ENCODE measurements around the gene DHX30. TPM values are rescaled to one million over a fixed set of nuclear protein-coding genes. Genes with fewer than 3 reads are reported as not detected.
"Not testable (repeated sequence)": the region's sequence is repeated elsewhere in the genome, so short reads cannot be mapped to it uniquely, and the experiment has no call there.

DHX30 gene, protein sequence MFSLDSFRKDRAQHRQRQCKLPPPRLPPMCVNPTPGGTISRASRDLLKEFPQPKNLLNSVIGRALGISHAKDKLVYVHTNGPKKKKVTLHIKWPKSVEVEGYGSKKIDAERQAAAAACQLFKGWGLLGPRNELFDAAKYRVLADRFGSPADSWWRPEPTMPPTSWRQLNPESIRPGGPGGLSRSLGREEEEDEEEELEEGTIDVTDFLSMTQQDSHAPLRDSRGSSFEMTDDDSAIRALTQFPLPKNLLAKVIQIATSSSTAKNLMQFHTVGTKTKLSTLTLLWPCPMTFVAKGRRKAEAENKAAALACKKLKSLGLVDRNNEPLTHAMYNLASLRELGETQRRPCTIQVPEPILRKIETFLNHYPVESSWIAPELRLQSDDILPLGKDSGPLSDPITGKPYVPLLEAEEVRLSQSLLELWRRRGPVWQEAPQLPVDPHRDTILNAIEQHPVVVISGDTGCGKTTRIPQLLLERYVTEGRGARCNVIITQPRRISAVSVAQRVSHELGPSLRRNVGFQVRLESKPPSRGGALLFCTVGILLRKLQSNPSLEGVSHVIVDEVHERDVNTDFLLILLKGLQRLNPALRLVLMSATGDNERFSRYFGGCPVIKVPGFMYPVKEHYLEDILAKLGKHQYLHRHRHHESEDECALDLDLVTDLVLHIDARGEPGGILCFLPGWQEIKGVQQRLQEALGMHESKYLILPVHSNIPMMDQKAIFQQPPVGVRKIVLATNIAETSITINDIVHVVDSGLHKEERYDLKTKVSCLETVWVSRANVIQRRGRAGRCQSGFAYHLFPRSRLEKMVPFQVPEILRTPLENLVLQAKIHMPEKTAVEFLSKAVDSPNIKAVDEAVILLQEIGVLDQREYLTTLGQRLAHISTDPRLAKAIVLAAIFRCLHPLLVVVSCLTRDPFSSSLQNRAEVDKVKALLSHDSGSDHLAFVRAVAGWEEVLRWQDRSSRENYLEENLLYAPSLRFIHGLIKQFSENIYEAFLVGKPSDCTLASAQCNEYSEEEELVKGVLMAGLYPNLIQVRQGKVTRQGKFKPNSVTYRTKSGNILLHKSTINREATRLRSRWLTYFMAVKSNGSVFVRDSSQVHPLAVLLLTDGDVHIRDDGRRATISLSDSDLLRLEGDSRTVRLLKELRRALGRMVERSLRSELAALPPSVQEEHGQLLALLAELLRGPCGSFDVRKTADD
- total RNA-seq, result 100 to 1,000 TPM; 115 to 119 TPM

- CTCF ChIA-PET, result interaction anchor here (0.9 kb wide), 1 partner anchor 22 kb away, joined by 3 read pairs; no protein-coding TSS in a partner anchor
- POLR2A ChIA-PET, result no interaction called here
Observed at GRCh38 chr3:47802734-47803479, at the start of gene DHX30. TSS of gene DHX30 (plus strand) at chr3:47803138. CDS start at chr3:47810684, 7,546 bp downstream.

DNA sequence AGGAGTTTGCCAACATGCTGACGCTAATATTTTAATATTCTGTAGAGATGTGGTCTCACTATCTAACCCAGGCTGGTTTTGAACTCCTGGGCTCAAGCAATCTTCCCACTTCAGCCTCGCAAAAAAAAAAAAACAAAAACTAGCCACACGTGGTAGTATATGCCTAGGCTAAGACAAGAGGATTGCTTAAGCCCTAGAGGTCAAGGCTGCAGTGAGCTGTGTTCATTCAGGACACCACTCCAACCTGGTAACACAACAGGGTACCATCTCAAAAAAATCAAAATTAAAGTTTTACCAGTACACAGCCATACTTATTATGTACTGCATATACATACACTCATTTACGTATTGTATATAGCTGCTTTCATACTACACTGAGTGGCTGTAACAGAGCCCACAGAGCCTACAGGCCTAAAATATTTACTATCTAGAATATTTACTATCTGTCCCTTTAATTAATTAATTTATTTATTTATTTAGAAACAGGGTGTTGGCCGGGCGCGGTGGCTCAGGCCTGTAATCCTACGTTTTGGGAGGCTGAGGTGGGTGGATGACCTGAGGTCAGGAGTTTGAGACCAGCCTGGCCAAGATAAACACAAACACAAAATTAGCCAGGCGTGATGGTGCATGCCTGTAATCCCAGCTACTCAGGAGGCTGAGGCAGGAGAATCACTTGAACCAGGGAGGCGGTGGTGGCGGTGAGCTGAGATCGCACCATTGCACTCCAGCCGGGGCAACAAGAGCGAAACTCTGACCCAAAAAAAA lies 44.5 kb upstream of the DHX30 start:
- ChIA-PET CTCF (no interaction called here), POLR2A (no interaction called here)

- CTCF ChIA-PET, result interaction anchor here (0.6 kb wide), 1 partner anchor 112 kb away, joined by 3 read pairs; no protein-coding TSS in a partner anchor
- POLR2A ChIA-PET, result not testable (repeated sequence)
Observed at GRCh38 chr3:47760207-47760606, 42.7 kb upstream of the DHX30 start.

GRCh38 chr3:47761046-47761445 lies 41.9 kb upstream of the DHX30 start:
- ChIA-PET POLR2A (no interaction called here), CTCF (interaction anchor here (0.6 kb wide), 2 partner anchors 113 to 298 kb away, joined by 3 read pairs; no protein-coding TSS in a partner anchor)

DNA sequence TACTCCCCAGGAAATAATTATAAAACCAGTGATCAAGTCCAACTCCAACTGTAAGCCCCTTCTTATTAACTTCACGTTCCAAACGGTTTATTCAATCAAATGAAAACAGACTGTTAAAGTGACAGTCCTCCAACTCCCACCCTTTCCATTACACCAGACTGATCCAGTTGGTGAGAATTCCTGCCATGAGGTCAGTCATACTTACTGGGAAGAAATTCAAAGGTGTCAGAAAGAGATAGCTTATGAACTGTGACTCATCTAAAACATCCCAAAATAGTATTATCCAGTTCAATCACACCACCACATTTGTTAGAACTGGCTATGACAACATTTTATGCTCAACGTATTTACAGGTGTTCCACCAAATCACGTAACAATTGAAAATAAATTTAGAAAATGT lies 40.7 kb upstream of the DHX30 start:
- CTCF ChIA-PET, result interaction anchor here (0.6 kb wide), 1 partner anchor 37 kb away, joined by 4 read pairs; no protein-coding TSS in a partner anchor
- POLR2A ChIA-PET, result no interaction called here

GRCh38 chr3:47766186-47766585 lies 36.8 kb upstream of the DHX30 start:
- ChIA-PET CTCF (no interaction called here), POLR2A (interaction anchor here (0.5 kb wide), 1 partner anchor 10 kb away, joined by 7 read pairs; no protein-coding TSS in a partner anchor)

DNA sequence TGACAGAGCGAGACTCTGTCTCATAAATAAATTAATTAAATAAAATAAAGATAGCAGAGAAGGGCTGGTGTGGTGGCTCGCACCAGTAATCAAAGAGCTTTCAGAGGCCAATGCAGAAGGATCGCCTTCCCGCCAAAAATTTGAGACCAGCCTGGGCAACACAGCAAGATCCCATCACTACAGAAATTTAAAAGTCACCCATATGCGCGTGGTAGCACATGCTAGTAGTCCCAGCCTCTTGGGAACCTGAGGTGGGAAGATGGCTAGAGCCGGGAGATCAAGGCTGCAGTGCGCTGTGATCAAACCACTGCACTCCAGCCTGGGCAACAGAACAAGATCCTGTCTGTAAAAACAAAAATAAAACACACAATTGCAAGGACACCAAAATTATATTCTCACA lies 30.9 kb upstream of the DHX30 start:
- CTCF ChIA-PET, result interaction anchor here (0.6 kb wide), 1 partner anchor 369 kb away, joined by 3 read pairs; no protein-coding TSS in a partner anchor
- POLR2A ChIA-PET, result no interaction called here

DNA sequence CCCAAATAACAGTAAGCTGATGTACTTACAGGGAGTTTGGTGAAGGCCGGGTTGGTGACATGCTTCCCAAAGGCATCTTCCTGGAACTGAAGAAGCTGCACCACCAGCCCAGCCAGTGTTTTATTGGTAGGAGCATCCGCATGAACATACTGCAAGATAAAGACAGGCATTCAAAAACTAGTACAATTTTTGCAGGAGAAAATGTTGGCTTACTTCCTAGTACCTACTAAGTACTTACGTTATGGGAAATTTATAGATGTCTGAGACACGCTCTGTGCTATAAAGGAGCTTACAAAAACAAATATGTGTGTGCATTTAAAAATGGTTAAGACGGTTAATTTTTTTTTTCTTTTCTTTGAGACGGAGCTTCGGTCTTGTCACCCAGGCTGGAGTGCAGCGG lies 30.1 kb upstream of the DHX30 start:
- CTCF ChIA-PET, result interaction anchor here (0.7 kb wide), 1 partner anchor 59 kb away, joined by 3 read pairs; no protein-coding TSS in a partner anchor
- POLR2A ChIA-PET, result no interaction called here

GRCh38 chr3:47778746-47779145 lies 24.2 kb upstream of the DHX30 start:
- ChIA-PET POLR2A (no interaction called here), CTCF (no interaction called here)

GRCh38 chr3:47780741-47781684 lies 21.9 kb upstream of the DHX30 start:
- CTCF ChIA-PET, result interaction anchor here (0.6 kb wide), 2 partner anchors 8 to 486 kb away, joined by 3 to 4 read pairs; no protein-coding TSS in a partner anchor

GRCh38 chr3:47781685-47782445 lies 21.1 kb upstream of the DHX30 start, which contains the start of gene SMARCC1:
TSS of gene SMARCC1 (minus strand) at chr3:47781893. CDS start at chr3:47781797, 96 bp downstream.
- POLR2A ChIA-PET, result interaction anchor here (0.8 kb wide), 1 partner anchor 43 kb away, joined by 3 read pairs; no protein-coding TSS in a partner anchor
- CTCF ChIA-PET, result interaction anchor here (0.6 kb wide), 1 partner anchor 485 kb away, joined by 3 read pairs; no protein-coding TSS in a partner anchor

More at GRCh38 chr3:47780741-47781684, 21.9 kb upstream of the DHX30 start:
- POLR2A ChIA-PET, result interaction anchor here (0.8 kb wide), 1 partner anchor 44 kb away, joined by 3 read pairs; no protein-coding TSS in a partner anchor

GRCh38 chr3:47782446-47783308 lies 20.3 kb upstream of the DHX30 start:
- ChIA-PET CTCF (no interaction called here), POLR2A (no interaction called here)

- CTCF ChIA-PET, result no interaction called here
- POLR2A ChIA-PET, result no interaction called here
Observed at GRCh38 chr3:47783673-47784072, 19.3 kb upstream of the DHX30 start.

- ChIA-PET POLR2A (no interaction called here), CTCF (interaction anchor here (0.6 to 4.6 kb wide), 2 partner anchors 270 to 278 kb away, joined by 4 to 25 read pairs; no protein-coding TSS in a partner anchor)
Observed at GRCh38 chr3:47791193-47791855, 11.6 kb upstream of the DHX30 start.

GRCh38 chr3:47792699-47793098 lies 10.2 kb upstream of the DHX30 start:
- POLR2A ChIA-PET, result no interaction called here

More at GRCh38 chr3:47792699-47793098, 10.2 kb upstream of the DHX30 start:
- CTCF ChIA-PET, result no interaction called here

Data from activated CD8-positive, alpha-beta memory T cell treated with anti-CD3 and anti-CD28 coated beads for 36 hours (primary cell).